HG03571 (cell line): ENCODE measurements around the gene TGFBR3.
"Not testable (repeated sequence)": the region's sequence is repeated elsewhere in the genome, so short reads cannot be mapped to it uniquely, and the experiment has no call there.

Experiments
- ATAC-seq: cut with Tn5 transposase; IDR thresholded peaks from one replicate; pipeline ENCODE4 v1.9.1; 2021; ENCODE audit not compliant: unreplicated experiment

The TGFBR3 gene

GRCh38 chr1:91666651-91667050 lies 219.3 kb downstream of the TGFBR3 start:
- not testable (repeated sequence) for ATAC-seq

DNA sequence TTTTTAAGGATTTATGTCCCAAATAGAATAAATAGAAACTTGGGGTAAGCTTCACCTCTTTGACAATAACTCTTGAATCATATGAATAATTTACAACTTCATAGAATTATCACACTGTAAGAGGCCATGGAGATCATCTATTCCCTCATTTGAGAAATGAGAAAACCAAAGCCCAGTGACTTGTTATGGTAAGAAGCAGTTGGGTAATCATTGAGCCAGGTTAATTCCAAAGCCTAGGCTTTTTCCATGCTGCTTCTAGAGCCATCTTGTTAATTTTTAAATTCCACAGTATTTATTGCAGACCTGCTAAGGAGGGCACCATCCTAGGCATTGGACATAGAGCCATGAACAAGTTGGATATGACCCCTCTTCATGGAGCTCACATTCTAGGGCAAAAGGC lies 224.8 kb downstream of the TGFBR3 start:
- no peak for ATAC-seq

GRCh38 chr1:91660708-91661107 lies 225.2 kb downstream of the TGFBR3 start:
- ATAC-seq, result no peak

GRCh38 chr1:91655912-91656449 lies 230.0 kb downstream of the TGFBR3 start:
- no peak for ATAC-seq

DNA sequence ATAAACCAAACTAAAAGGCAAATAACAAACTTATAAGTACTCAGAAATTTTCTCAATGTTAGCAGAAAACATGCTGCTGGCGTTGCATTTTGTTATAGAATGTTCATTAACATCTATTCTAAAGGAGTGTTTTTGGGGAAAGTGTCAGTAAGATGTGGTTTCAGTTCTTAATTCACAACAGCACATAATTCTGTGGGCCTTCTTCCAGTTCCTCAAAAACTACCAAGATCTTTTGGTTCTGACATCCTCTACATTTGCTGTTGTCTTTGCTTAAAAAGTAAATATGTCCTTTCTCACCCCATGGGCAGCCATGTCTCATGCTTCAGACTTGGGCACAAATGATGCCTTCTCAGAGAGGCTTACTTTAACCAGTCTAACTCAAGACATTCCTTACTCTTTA lies 232.8 kb downstream of the TGFBR3 start:
- ATAC-seq, result no peak

- no peak for ATAC-seq
Observed at GRCh38 chr1:91651661-91652071, 234.3 kb downstream of the TGFBR3 start.

- no peak for ATAC-seq
Observed at GRCh38 chr1:91651243-91651642, 234.7 kb downstream of the TGFBR3 start.

GRCh38 chr1:91650764-91651163 lies 235.2 kb downstream of the TGFBR3 start:
- no peak for ATAC-seq

- ATAC-seq, result no peak
Observed at GRCh38 chr1:91647061-91647460, 238.9 kb downstream of the TGFBR3 start.

- ATAC-seq, result no peak
Observed at GRCh38 chr1:91645031-91645430, 240.9 kb downstream of the TGFBR3 start.

- ATAC-seq, result no peak
Observed at GRCh38 chr1:91643431-91643830, 242.5 kb downstream of the TGFBR3 start.

GRCh38 chr1:91640877-91641526 lies 244.9 kb downstream of the TGFBR3 start:
- no peak for ATAC-seq

- ATAC-seq, result no peak
Observed at GRCh38 chr1:91637539-91637994, 248.4 kb downstream of the TGFBR3 start.

GRCh38 chr1:91635763-91636162 lies 250.2 kb downstream of the TGFBR3 start:
- ATAC-seq, result no peak

DNA sequence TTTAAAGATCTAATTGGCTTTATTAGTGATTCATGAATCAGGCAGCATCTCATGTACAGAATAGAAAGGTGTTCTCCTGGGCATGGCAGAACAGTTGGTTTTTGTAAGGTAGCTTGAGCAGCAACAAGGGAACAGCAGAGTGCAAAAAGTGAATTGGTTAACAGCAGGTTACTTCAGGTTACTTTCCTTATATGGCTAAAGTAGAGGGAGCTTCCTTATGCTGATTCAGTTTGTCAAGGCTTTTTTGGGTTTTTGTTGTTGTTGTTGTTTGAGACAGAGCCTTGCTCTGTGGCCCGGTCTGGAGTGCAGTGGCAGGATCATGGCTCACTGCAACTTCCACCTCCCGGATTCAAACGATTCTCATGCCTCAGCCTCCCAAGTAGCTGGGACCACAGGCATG lies 252.5 kb downstream of the TGFBR3 start:
- no peak for ATAC-seq

GRCh38 chr1:91631718-91632330 lies 254.1 kb downstream of the TGFBR3 start:
- ATAC-seq, result no peak

DNA sequence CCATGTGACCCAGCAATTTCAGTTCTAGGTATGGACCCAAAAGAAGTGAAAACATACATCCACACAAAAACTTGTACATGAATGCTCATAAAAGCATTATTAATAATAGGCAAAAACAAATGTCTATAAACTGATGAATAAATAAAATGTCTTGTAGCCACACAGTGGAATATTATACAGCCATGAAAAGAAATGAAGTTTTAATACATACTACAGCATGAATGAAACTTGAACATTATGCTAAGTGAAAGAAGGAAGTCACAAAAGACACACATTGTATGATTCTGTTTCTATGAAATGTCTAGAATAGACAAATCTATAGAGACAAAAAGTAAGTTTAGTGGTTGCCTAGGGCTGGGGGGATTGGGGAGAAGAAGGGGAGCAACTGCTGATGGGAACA lies 255.1 kb downstream of the TGFBR3 start:
- ATAC-seq, result no peak
